ENCODE data around the gene KCNMB4.

KCNMB4 gene

GRCh38 chr12:70330158-70330557 is 35.9 kb upstream of the KCNMB4 start:
- no peak overlapping the region for H3K4me3 ChIP-seq (ENCODE audit: low read depth, low read length)
- TF ChIP-seq CTCF (IDR thresholded peaks at IDR 0.05; ENCODE audit: low read depth, low read length), result no peak

GRCh38 chr12:70332236-70332635 is 33.9 kb upstream of the KCNMB4 start:
- no peak for TF ChIP-seq CTCF (IDR thresholded peaks at IDR 0.05; ENCODE audit: low read depth, low read length)
- DNase-seq, result no peak
- no peaks in the 10 kb centered on the region for H3K27me3 ChIP-seq
- peaks cover 4% of the 10 kb centered on the region; the same call in 1 of the 2 replicates for H3K4me1 ChIP-seq
- H3K36me3 ChIP-seq, result no peaks in the 10 kb centered on the region; the same call in 1 of the 2 replicates
- no peak overlapping the region for H3K4me3 ChIP-seq (ENCODE audit: low read depth, low read length)
- no peaks in the 10 kb centered on the region for H3K9me3 ChIP-seq

More at GRCh38 chr12:70330158-70330557, 35.9 kb upstream of the KCNMB4 start:
- Histone ChIP-seq H3K27me3 (no peaks in the 10 kb centered on the region), H3K9me3 (no peaks in the 10 kb centered on the region), H3K36me3 (no peaks in the 10 kb centered on the region; the same call in 1 of the 2 replicates), H3K4me1 (peaks cover 4% of the 10 kb centered on the region; the same call in 1 of the 2 replicates)
- DNase-seq, result no peak

- H3K9me3 ChIP-seq, result no peaks in the 10 kb centered on the region
- H3K36me3 ChIP-seq, result peaks cover 10% of the 10 kb centered on the region
- no peak for DNase-seq
- H3K4me3 ChIP-seq (ENCODE audit: low read depth, low read length), result no peak overlapping the region
- H3K4me1 ChIP-seq, result no peaks in the 10 kb centered on the region
- no peak for TF ChIP-seq CTCF (IDR thresholded peaks at IDR 0.05; ENCODE audit: low read depth, low read length)
- no peaks in the 10 kb centered on the region for H3K27me3 ChIP-seq
Measured at GRCh38 chr12:70334742-70335141, 31.3 kb upstream of the KCNMB4 start.

- no peak for DNase-seq
- no peak for TF ChIP-seq CTCF (IDR thresholded peaks at IDR 0.05; ENCODE audit: low read depth, low read length)
- Histone ChIP-seq H3K36me3 (peaks cover 26% of the 10 kb centered on the region), H3K4me3 (ENCODE audit: low read depth, low read length) (no peak overlapping the region), H3K27me3 (no peaks in the 10 kb centered on the region), H3K9me3 (no peaks in the 10 kb centered on the region), H3K4me1 (no peaks in the 10 kb centered on the region)
Measured at GRCh38 chr12:70338531-70338930, 27.6 kb upstream of the KCNMB4 start.

- no peak for TF ChIP-seq CTCF (IDR thresholded peaks at IDR 0.05; ENCODE audit: low read depth, low read length)
- no peak for DNase-seq
- Histone ChIP-seq H3K36me3 (peaks cover 9% of the 10 kb centered on the region; the same call in 1 of the 2 replicates), H3K9me3 (no peaks in the 10 kb centered on the region), H3K4me3 (ENCODE audit: low read depth, low read length) (no peak overlapping the region), H3K4me1 (no peaks in the 10 kb centered on the region), H3K27me3 (no peaks in the 10 kb centered on the region)
Measured at GRCh38 chr12:70351076-70351475, 15.0 kb upstream of the KCNMB4 start.

- Histone ChIP-seq H3K36me3 (peaks cover 9% of the 10 kb centered on the region; the same call in 1 of the 2 replicates), H3K4me1 (peaks cover under 1% of the 10 kb centered on the region; the same call in 1 of the 2 replicates), H3K9me3 (no peaks in the 10 kb centered on the region), H3K4me3 (ENCODE audit: low read depth, low read length) (no peak overlapping the region), H3K27me3 (no peaks in the 10 kb centered on the region)
- DNase-seq, result no peak
- TF ChIP-seq CTCF (IDR thresholded peaks at IDR 0.05; ENCODE audit: low read depth, low read length), result no peak
Measured at GRCh38 chr12:70353780-70354660, 12.1 kb upstream of the KCNMB4 start.

Data from BE2C (cell line).